HG03469 (cell line): ENCODE results near the gene DLK2.
A peak's percentile ranks its signal among the peaks of the same experiment; 100 is the strongest.
"Not testable (repeated sequence)": the region's sequence is repeated elsewhere in the genome, so short reads cannot be mapped to it uniquely, and the experiment has no call there.

Experiments
- ATAC-seq: cut with Tn5 transposase; IDR thresholded peaks from one replicate; pipeline ENCODE4 v1.9.1; 2021; ENCODE audit warnings: mild to moderate bottlenecking, moderate library complexity, moderate number of reproducible peaks; ENCODE audit not compliant: unreplicated experiment

DLK2 gene

DNA sequence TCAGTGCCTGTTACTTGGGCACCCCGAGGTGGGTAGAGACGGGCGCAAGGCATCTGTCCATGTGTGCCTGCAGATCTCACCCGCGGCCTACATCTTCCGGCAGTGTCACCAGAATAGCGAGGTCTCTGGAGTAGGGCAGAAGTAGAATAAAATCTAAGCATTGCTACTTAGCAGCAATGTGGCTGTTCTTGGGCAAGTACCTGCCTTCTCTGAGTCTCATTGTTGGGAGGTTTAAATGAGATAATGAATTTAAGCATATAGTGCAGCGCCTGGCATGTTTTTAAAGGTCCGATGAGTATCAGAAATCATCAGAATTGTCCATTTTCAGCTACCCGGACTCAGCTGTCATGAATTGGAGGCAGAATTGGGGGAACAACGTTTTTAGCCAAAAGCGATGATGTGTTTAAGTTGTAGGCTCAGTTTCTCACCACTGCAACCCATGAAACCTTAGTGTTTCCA, 27.2 kb downstream of the DLK2 start:
- ATAC-seq, result no peak

DNA sequence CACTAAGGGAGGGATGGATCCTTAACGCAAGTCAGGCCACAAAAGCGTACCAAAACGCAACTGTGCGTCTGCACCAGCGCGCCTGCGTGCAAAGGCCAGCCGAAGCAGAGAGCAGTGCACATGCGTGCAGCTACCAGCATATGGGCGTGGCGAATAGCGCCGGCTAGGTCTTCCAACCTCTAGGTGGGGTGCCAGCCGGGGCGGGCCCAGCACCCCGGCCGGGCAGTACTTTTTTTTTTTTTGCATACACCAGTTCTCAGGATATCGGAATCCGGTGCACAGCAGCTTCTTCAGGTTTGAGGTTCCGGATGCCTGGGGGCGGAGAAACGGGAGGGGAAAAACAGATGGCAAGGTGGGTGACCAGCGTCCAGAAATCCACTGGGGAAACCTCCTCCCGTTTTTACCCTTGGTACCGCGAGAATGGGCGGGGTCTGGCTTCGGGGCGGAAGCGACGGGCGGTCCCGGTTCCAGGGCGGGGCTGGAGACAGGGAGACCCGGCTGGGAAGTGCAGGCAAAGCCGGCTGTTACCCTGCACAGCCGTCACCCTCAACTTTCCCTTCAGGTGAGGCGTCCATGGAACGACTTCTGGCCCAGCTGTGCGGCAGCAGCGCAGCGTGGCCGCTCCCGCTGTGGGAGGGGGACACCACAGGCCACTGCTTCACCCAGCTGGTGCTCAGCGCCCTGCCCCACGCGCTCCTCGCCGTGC, 27.8 kb downstream of the DLK2 start, which contains the start of gene ABCC10:
TSS of gene ABCC10 (plus strand) at position 136 of the 706 bp plus-strand sequence. CDS start at position 574, 438 bp downstream.
- ATAC-seq, result peak; percentile 87

DNA sequence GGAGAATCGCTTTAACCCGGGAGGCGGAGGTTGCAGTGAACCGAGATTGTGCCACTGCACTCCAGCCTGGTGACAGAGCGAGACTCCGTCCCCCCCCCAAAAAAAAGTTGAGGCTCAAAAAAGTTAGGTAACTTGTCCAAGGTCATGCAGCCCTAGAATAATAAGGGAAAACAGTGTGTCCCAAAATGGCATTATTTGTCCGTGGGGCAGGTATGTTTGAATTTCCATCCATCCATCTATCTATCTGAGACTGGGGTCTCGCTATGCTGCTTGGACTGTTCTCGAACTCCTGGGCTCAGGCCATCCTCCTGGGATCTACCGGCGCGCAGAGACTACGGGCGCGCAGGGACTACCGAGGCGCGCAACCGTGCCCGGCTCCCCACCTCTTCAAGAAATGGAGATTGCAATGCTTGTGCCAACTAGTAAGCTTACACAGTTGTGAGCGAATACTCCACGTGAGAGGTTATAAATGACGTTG, 28.4 kb downstream of the DLK2 start:
- ATAC-seq, result no peak

DNA sequence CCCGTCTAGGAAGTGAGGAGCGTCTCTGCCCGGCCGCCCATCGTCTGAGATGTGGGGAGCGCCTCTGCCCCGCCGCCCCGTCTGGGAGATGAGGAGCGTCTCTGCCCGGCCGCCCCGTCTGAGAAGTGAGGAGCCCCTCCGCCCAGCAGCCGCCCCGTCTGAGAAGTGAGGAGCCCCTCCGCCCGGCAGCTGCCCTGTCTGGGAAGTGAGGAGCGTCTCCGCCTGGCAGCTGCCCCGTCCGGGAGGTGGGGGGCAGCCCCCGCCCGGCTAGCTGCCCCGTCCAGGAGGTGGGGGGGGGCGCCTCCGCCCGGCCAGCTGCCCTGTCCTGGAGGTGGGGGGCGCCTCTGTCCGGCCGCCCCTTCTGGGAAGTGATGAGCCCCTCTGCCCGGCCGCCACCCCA, 30.3 kb downstream of the DLK2 start:
- not testable (repeated sequence) for ATAC-seq

DNA sequence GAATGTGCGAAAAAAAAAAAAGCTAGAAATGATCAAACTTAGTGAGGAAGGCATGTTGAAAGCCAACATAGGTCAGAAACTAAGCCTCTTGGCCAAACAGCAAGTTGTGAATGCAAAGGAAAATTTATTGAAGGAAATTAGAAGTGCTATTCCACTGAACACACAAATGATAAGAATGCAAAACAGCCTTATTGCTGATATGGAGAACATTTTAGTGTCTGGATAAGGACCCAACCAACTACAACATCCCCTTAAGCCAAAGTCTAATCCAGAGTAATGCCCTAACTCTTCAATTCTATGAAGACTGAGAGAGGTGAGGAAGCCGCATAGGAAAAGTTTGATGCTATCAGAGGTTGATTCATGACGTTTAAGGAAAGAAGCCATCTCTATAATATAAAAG, 33.5 kb downstream of the DLK2 start:
- ATAC-seq, result no peak

DNA sequence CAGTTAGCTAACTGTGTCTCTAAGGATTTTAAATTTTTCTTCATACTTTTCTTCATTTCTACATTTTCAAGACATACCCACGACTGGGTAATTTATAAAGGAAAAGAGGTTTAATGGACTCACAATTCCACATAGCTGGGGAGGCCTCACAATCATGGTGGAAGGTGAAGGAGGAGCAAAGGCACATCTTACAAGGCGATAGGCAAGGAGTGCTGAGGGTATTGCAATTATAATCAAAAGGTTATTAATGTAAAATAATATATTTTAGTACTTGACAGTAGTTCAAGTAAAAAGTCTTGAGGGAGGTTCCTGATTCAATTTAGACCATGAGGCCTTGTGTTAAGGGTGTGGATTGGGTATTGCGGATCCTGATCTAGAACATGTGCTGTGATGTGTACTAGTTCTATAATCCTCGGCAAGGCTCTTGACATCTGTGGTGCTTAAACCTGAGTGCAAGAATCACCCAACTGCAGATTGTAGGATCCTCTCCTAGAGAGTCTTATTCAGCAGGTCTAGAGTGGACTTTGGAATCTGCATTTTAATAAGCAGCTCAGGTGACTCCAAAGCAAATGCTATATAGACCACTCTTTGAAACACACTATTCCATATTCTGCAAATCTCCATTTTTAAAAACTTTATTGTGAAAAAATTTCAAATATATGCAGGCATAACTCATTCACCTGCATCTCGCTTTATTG, 35.2 kb downstream of the DLK2 start:
- no peak for ATAC-seq

DNA sequence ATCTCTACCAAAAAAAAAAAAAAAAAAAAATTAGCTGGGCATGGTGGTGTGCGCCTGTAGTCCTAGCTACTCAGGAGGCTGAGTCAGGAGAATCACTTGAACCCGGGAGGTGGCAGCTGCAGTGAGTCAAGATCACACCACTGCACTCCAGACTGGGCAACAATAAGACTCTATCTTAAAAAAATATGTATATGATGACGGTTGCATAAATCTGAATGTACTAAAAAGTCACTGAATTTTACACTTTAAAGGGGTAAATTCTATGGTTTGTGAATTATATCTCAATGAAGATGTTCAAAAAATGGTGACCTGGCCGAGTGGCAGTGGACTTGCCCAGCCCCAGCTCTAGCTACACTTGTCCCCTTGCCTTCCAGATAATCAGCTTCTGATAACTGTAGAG, 38.4 kb downstream of the DLK2 start:
- ATAC-seq, result no peak

DNA sequence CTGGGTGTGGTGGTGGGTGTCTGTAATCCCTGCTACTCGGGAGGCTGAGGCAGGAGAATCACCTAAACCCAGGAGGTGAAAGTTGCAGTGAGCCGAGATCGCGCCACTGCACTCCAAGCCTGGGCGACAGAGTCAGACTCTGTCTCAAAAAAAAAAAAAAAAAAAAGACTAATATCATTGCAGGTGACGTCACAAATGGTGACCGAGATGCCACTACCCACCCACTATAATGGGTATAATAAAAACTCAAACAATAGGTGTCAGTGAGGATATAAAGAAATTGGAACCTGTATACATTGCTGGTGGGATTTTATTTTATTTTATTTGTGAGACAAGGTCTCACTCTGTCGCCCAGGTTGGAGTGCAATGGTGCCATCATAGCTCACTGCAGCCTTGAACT, 40.1 kb downstream of the DLK2 start:
- ATAC-seq, result not testable (repeated sequence)

DNA sequence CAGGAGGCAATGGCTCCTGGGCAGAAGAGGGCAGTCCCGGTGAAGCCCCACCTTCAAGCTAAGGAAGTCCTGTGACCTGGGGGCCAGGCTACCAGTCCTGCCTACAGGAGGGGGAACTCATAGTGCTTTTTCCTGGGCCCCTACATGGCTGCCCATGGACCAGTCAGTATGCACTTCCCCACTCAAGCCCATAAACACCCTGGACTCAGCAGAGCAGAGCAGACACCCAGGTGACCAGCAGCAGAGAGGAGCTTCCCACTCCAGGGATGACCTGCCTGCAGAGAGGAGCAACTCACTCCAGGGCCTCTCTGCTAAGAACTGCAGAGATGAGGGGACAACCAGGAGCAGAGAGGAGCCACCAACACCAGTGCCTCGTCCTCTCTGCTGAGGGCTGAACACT, 42.3 kb downstream of the DLK2 start:
- ATAC-seq, result no peak

DNA sequence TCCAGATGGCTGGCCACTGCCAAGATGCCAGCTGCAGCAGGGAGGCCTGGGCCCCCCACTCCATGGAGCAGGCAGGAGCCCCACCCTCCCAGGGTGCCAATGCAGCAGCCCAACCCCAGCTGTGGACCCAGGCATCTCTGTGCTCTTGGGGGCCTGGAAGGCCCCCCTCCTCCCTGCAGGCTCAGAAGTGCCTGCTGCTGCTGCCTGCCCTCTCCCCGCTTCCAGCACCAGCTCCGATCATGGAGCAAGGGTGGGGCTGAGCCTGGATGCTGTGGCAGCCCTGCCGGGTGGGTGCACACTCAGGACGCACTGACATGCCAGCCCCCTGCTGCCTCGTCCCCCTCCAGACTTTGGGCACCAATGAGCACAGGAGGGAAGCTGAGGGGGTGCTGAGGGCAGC, 42.8 kb downstream of the DLK2 start:
- no peak for ATAC-seq

DNA sequence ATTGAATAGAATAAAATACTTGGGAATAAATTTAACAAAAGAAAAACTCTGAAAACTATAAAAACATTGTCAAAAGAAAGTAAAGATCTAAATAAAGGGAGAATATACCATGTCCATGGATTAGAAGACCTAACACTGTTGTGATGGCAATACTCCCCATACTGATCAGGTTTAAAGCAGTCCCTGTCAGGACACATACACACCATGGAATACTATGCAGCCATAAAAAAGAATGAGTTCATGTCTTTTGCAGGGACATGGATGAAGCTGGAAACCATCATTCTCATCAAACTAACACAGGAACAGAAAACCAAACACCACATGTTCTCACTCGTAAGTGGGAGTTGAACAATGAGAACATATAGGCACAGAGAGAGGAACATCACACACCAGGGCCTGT, 44.6 kb downstream of the DLK2 start:
- ATAC-seq, result not testable (repeated sequence)

DNA sequence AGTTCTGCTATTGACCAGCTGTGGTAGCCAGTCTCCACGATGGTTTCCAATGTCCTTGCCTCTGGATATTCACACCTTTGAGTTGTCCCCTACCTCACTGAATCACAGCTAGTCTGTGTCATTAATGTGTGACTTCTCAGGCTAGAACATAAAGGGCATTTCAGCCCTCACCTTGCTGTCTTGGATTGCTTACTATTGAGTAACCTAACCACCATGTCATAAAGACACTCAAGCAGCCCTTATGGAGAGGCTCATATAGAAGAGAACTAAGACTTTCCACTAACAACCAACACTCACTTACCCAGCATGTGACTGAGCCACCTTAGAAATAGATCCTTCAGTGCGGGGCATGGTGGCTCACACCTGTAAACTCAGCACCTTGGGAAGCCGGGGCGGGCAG, 47.1 kb downstream of the DLK2 start:
- no peak for ATAC-seq

DNA sequence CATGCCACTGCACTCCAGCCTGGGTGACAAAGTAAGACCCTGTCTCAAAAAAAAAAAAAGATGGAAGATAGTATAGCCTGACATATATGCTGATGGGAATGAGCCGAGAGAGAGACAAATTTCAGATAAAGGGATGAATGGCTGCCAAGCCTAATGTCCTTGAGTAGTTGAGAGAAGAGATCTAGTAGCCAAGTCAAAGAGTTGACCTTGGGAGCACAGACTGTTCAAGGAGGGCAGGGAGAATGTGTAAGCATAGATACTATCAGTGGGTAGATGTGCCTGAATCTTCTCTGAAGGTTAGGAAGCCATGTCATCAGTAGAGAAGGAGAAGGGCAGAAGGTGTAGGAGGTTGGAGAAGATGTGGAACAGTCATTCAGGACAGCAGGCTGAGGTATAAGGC, 48.1 kb downstream of the DLK2 start:
- no peak for ATAC-seq

DNA sequence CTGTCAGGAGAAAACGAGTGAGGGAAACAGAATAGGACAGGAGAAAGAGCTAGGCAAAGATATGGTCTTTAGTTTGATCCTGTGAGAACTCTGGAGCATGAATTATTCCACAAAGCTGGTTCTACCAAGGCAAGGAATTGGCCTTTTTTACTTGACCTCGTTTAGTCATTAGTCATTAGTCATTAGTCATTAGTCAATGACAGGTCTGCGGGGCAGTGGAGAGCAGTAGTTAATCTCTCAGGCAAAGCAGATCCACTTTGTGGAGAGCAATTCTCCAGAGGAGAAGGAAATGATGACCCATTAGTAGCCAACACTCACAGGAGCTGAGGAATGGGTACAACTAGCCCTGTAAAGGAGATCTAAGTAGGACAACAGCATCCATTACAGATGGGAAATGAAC, 50.0 kb downstream of the DLK2 start:
- ATAC-seq, result no peak

DNA sequence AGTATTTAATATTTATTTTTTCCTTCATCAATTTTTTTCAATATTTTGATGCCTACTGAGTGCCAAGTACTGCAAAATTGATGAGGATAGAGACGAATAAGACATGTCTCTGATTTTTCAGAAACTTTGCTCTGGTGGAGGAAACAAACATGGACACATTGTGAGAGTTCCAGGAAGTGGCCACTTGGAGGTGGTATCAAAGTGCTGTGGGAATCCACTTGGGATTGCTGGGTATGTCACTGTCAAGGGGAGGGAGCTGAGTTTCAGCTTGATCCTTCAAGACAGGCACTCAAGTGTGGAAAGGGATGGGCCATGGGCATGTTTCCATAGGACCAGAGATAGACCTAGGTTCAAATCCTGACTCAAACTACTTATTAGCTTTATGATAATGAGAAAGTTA, 52.5 kb downstream of the DLK2 start:
- ATAC-seq, result no peak

DNA sequence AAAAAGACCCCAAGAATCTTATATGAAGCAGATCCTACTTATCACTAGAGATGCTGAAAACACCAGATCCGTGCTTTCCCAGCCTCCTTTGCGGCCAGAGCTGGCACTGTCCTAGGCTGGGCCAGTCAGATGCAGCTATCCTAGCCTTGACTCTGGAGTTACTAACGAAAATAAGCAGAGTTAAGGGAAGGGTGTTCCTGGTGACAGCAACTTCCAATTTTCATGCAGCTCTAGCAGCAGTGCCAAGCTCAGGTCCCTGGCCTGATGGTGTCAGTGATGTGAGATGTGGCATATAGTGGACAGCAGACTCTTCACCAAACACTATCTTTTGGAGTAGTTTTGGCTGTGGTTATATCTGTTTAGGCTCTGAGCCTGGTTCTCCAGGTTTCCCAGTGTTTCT, 53.6 kb downstream of the DLK2 start:
- ATAC-seq, result no peak
